ENCODE measurements around the gene KLHDC2. TPM values are rescaled to one million over a fixed set of nuclear protein-coding genes. Genes with fewer than 3 reads are reported as not detected.
"Not testable (repeated sequence)": the region's sequence is repeated elsewhere in the genome, so short reads cannot be mapped to it uniquely, and the experiment has no call there.

Gene KLHDC2
- polyA plus RNA-seq, 4 donors = 40.0 to 135 (median 103) TPM

DNA sequence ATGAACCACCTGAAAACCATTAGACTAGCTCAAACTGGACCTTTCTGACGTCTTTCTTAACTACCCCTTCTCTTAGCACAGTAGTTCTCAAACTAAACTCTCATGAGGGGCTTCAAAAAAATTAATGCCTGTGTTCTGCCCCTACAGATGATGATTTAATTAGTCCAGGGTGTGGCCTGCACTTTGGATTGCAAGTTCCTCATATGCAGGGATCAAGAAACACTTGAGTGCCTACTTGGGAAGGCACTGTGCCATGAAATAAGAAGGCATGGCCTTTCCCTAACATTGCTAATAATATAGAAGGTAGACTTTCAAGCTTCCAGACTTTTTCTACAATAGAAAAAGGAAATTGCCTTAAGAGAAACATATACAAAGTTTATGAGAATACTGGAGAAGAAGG, 22.8 kb upstream of the KLHDC2 start:
- FAIRE-seq (no peak), DNase-seq (peak in 1 of 2 donors; percentile 58)
- Histone ChIP-seq H3K27me3 (ENCODE audit: control insufficient read depth in 3 of 3, insufficient read depth in 3 of 3, low read length in 3 of 3) (no peaks in the 10 kb centered on the region), H3K9me3 (ENCODE audit: control insufficient read depth in 2 of 2, insufficient read depth in 1 of 2, low read depth in 1 of 2, low read length in 1 of 2) (no peaks in the 10 kb centered on the region), H3K4me3 (ENCODE audit: low read depth in 1 of 3, low read length in 3 of 3) (no peak overlapping the region), H3K27ac (ENCODE audit: low read depth in 1 of 3, low read length in 2 of 3) (no peak overlapping the region), H3K4me1 (ENCODE audit: control insufficient read depth in 3 of 3, insufficient read depth in 2 of 3, low read depth in 1 of 3, low read length in 2 of 3) (no peaks in the 10 kb centered on the region), H3K36me3 (ENCODE audit: control insufficient read depth in 3 of 3, insufficient read depth in 2 of 3, low read depth in 1 of 3, low read length in 3 of 3) (peaks cover 0 to 10% (median 6%) of the 10 kb centered on the region in 3 donors)
- WGBS, 3 donors = 76 to 84% (median 79%) methylated on average over 1 of the region's 1 CpG

DNA sequence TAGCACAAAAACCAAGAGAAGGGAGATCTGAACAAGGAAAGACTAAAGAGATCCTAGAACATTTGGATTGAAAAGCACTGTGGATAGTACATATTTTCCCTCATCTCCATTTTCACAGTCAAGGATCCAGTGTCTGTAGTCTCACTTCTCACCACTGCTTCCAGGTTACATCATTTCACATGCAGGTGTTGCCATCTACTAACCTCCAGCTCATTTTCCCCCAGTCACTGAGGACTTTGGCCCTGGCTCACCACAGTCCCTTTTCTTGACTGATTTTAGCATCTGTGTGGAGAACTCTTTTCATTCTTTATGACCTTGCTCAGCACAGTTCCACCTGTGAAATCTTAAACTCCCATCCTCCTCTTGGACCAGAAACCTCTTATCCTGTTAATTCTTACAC, 21.5 kb upstream of the KLHDC2 start:
- not testable (repeated sequence) for H3K4me1 ChIP-seq (ENCODE audit: control insufficient read depth in 3 of 3, insufficient read depth in 2 of 3, low read depth in 1 of 3, low read length in 2 of 3); FAIRE-seq; H3K27ac ChIP-seq (ENCODE audit: low read depth in 1 of 3, low read length in 2 of 3); H3K4me3 ChIP-seq (ENCODE audit: low read depth in 1 of 3, low read length in 3 of 3); H3K27me3 ChIP-seq (ENCODE audit: control insufficient read depth in 3 of 3, insufficient read depth in 3 of 3, low read length in 3 of 3); H3K9me3 ChIP-seq (ENCODE audit: control insufficient read depth in 2 of 2, insufficient read depth in 1 of 2, low read depth in 1 of 2, low read length in 1 of 2)
- DNase-seq = peak; percentile 9 to 17
- H3K36me3 ChIP-seq (ENCODE audit: control insufficient read depth in 3 of 3, insufficient read depth in 2 of 3, low read depth in 1 of 3, low read length in 3 of 3) = peaks cover 0 to 10% (median 3%) of the 10 kb centered on the region in 3 donors

DNA sequence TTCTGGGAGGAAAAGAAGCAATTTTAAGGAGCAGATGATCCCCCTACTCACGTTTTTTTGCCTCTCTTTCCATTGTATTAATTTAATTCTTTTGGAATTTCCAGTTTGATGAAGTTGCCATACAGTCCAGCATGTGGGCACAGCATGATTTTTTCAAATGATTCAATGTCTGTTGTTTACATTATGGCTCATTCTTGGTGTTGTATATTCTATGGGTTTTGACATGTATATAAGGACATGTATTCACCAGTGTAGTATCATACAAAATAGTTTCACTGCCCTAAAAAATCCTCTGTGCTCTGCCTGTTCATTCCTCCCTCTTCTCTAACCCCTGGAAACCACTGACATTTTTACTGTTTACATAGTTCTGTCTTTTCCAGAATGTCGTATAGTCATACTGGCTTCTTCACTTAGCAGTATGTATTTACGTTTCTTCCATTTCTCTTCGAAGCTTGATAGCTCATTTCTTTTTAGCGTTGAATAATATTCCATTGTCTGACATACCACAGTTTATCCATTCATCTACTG, 13.3 kb upstream of the KLHDC2 start:
- H3K4me3 ChIP-seq (ENCODE audit: low read depth in 1 of 3, low read length in 3 of 3) = no peak overlapping the region
- WGBS, 3 donors = 80 to 87% (median 81%) methylated on average over 5 of the region's 5 CpGs
- no peaks in the 10 kb centered on the region for H3K4me1 ChIP-seq (ENCODE audit: control insufficient read depth in 3 of 3, insufficient read depth in 2 of 3, low read depth in 1 of 3, low read length in 2 of 3)
- no peak overlapping the region for H3K27ac ChIP-seq (ENCODE audit: low read depth in 1 of 3, low read length in 2 of 3)
- DNase-seq = no peak
- no peaks in the 10 kb centered on the region for H3K27me3 ChIP-seq (ENCODE audit: control insufficient read depth in 3 of 3, insufficient read depth in 3 of 3, low read length in 3 of 3)
- H3K9me3 ChIP-seq (ENCODE audit: control insufficient read depth in 2 of 2, insufficient read depth in 1 of 2, low read depth in 1 of 2, low read length in 1 of 2) = no peaks in the 10 kb centered on the region
- peaks cover 0 to 1% (median 0%) of the 10 kb centered on the region in 3 donors for H3K36me3 ChIP-seq (ENCODE audit: control insufficient read depth in 3 of 3, insufficient read depth in 2 of 3, low read depth in 1 of 3, low read length in 3 of 3)
- FAIRE-seq = no peak

DNA sequence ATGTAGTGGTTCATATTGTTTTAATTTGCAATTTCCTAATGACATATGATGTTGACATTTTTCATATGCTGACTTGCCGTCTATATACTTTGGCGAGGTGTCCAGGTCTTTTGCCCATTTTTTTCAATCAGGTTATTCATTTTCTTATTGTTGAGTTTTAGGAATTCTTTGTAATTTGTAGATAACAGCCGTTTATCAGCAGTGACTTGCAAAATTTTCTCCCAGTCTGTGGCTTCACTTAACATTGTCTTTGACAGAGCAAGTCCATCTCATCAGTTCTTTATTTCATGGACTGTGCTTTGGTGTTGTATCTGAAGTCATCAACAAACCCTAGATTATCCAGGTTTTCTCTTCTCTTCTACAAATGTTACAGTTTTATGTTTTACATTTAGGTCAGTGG, 12.6 kb upstream of the KLHDC2 start:
- Histone ChIP-seq H3K27me3 (ENCODE audit: control insufficient read depth in 3 of 3, insufficient read depth in 3 of 3, low read length in 3 of 3) (no peaks in the 10 kb centered on the region), H3K27ac (ENCODE audit: low read depth in 1 of 3, low read length in 2 of 3) (no peak overlapping the region), H3K4me1 (ENCODE audit: control insufficient read depth in 3 of 3, insufficient read depth in 2 of 3, low read depth in 1 of 3, low read length in 2 of 3) (no peaks in the 10 kb centered on the region), H3K9me3 (ENCODE audit: control insufficient read depth in 2 of 2, insufficient read depth in 1 of 2, low read depth in 1 of 2, low read length in 1 of 2) (no peaks in the 10 kb centered on the region), H3K4me3 (ENCODE audit: low read depth in 1 of 3, low read length in 3 of 3) (no peak overlapping the region), H3K36me3 (ENCODE audit: control insufficient read depth in 3 of 3, insufficient read depth in 2 of 3, low read depth in 1 of 3, low read length in 3 of 3) (no peaks in the 10 kb centered on the region)
- FAIRE-seq (no peak), DNase-seq (no peak)
- WGBS, 3 donors = 80 to 85% (median 82%) methylated on average over 3 of the region's 3 CpGs

DNA sequence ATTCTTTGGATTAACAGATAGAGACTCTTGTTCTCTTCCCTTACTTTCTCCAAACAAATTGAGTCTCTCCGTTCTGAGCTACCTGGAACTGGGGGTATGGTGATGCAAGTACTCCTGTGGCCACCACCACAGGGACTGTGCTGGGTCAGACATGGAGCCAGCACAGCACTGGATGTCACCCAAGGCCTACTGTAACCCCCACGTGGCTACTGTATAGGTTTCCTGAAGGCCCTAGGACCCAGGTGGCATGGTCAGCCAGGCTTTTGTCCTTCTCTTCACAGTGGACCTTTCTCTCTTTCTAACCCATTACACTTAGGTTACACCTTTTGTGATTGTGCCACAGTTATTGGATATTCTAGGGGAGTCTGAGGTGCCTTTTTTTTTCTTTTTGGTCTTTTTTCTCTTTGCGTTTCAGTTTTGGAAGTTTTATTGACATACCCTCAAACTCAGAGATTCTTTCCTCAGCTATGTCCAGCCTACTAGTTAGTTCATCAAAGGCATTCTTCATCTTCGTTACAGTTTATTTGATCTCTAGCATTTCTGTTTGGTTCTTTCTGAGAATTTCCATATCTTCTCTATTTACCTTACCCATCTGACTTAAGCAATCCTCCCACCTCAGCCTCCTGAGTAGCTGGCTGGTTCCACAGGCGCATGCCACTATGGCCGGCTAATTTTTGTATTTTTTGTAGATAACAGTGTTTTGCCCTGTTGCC, 6.0 kb upstream of the KLHDC2 start:
- H3K4me3 ChIP-seq (ENCODE audit: low read depth in 1 of 3, low read length in 3 of 3) = no peak overlapping the region
- H3K36me3 ChIP-seq (ENCODE audit: control insufficient read depth in 3 of 3, insufficient read depth in 2 of 3, low read depth in 1 of 3, low read length in 3 of 3) = no peaks in the 10 kb centered on the region
- FAIRE-seq (no peak), DNase-seq (no peak)
- WGBS, 3 donors = 85 to 88% (median 86%) methylated on average over 6 of the region's 6 CpGs
- no peaks in the 10 kb centered on the region for H3K27me3 ChIP-seq (ENCODE audit: control insufficient read depth in 3 of 3, insufficient read depth in 3 of 3, low read length in 3 of 3)
- H3K9me3 ChIP-seq (ENCODE audit: control insufficient read depth in 2 of 2, insufficient read depth in 1 of 2, low read depth in 1 of 2, low read length in 1 of 2) = no peaks in the 10 kb centered on the region
- H3K4me1 ChIP-seq (ENCODE audit: control insufficient read depth in 3 of 3, insufficient read depth in 2 of 3, low read depth in 1 of 3, low read length in 2 of 3) = peaks cover 0 to 4% (median 0%) of the 10 kb centered on the region in 3 donors
- no peak overlapping the region for H3K27ac ChIP-seq (ENCODE audit: low read depth in 1 of 3, low read length in 2 of 3)

DNA sequence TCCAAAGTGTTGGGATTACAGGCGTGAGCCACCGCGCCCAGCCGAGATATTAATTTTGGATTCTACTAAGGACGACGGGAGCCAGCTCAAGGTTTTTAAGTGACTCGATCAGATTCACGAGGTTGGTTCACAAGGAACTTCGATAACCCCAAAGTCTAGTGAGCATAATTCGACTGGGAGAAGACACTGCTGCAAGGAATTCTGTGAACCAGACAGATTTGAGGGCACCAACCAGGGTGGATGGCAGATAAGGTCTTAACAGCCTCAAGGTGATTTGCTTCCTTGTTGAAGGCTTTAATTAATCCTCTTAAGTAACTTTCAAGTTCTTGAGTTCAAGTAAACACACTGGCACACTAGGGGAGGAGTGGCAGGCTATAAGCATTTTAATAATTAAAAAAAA, 1.1 kb upstream of the KLHDC2 start:
- DNase-seq (peak; percentile 62 to 73), FAIRE-seq (no peak)
- H3K4me3 ChIP-seq (ENCODE audit: low read depth in 1 of 3, low read length in 3 of 3) = peak overlapping the region in 2 of 3 donors; percentile 71 to 98

DNA sequence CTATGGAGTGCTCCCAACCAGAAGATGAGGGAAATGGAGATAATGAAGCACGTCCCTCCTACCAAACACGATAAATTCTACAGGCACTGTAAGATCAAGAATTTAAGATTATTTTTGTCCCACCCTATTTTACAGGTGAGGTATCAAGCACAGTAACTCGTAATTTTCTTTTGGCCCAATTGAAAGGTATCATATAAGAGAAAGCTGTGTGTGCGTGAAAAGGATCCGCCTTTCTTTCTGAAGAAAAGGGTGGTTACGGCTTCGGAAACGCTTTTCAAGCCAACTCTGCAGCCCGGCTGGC, 733 bp upstream of the KLHDC2 start:
- DNase-seq (no peak), FAIRE-seq (no peak)
- Histone ChIP-seq H3K27me3 (ENCODE audit: control insufficient read depth in 3 of 3, insufficient read depth in 3 of 3, low read length in 3 of 3) (no peaks in the 10 kb centered on the region), H3K36me3 (ENCODE audit: control insufficient read depth in 3 of 3, insufficient read depth in 2 of 3, low read depth in 1 of 3, low read length in 3 of 3) (peaks cover 0 to 4% (median 0%) of the 10 kb centered on the region in 3 donors), H3K4me3 (ENCODE audit: low read depth in 1 of 3, low read length in 3 of 3) (peak overlapping the region; percentile 35 to 98 (median 71)), H3K9me3 (ENCODE audit: control insufficient read depth in 2 of 2, insufficient read depth in 1 of 2, low read depth in 1 of 2, low read length in 1 of 2) (no peaks in the 10 kb centered on the region), H3K4me1 (ENCODE audit: control insufficient read depth in 3 of 3, insufficient read depth in 2 of 3, low read depth in 1 of 3, low read length in 2 of 3) (peaks cover 4 to 26% (median 4%) of the 10 kb centered on the region in 3 donors), H3K27ac (ENCODE audit: low read depth in 1 of 3, low read length in 2 of 3) (peak overlapping the region; percentile 96 to 100 (median 96))
- 0 to 1% (median 1%) methylated on average over 9 of the region's 9 CpGs for WGBS, 3 donors

More for the DNA sequence above, 1.1 kb upstream of the KLHDC2 start:
- Histone ChIP-seq H3K36me3 (ENCODE audit: control insufficient read depth in 3 of 3, insufficient read depth in 2 of 3, low read depth in 1 of 3, low read length in 3 of 3) (peaks cover 0 to 4% (median 0%) of the 10 kb centered on the region in 3 donors), H3K27me3 (ENCODE audit: control insufficient read depth in 3 of 3, insufficient read depth in 3 of 3, low read length in 3 of 3) (no peaks in the 10 kb centered on the region), H3K4me1 (ENCODE audit: control insufficient read depth in 3 of 3, insufficient read depth in 2 of 3, low read depth in 1 of 3, low read length in 2 of 3) (peaks cover 4 to 25% (median 4%) of the 10 kb centered on the region in 3 donors), H3K9me3 (ENCODE audit: control insufficient read depth in 2 of 2, insufficient read depth in 1 of 2, low read depth in 1 of 2, low read length in 1 of 2) (no peaks in the 10 kb centered on the region), H3K27ac (ENCODE audit: low read depth in 1 of 3, low read length in 2 of 3) (peak overlapping the region; percentile 96 to 100 (median 96))
- 16 to 58% (median 35%) methylated on average over 10 of the region's 10 CpGs for WGBS, 3 donors

DNA sequence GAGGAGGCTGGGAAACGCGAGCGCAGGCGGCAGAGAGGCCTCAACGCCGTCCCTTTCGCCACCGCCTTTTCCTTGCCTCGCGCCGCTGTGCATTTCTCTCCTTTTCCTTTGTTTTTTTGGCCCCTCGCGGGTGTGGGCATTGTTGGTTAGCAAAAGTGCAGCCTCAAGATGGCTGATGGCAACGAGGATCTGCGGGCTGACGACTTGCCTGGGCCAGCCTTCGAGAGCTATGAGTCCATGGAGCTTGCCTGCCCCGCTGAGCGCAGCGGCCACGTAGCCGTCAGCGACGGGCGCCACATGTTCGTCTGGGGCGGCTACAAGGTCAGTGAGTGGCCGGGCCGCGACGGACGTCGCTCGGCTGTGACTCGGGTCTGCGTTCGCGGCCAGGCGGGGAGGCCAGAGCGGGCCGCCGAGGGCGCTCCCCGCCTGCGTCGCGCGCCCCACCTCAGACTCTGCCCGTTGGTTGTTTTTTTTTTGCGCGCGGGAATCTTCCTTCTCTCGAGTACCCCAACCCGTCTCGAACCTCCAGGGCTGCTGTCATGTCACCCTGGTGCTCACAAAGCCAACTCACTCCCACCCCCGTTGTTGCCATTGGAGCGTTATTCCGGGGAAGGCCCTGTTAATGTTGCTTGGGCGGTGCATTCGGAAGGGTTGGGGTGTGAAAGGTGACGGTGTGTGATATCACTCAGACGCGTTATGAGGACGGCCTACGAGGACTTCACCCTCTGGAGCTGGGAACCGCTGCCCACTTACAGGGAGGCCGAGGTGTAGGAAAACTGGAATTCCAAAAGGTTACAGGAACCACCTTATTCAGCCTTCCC, 558 bp downstream of the KLHDC2 start:
- H3K36me3 ChIP-seq (ENCODE audit: control insufficient read depth in 3 of 3, insufficient read depth in 2 of 3, low read depth in 1 of 3, low read length in 3 of 3) = peaks cover 0 to 9% (median 0%) of the 10 kb centered on the region in 3 donors
- H3K4me3 ChIP-seq (ENCODE audit: low read depth in 1 of 3, low read length in 3 of 3) = peak overlapping the region; percentile 79 to 98 (median 89)
- FAIRE-seq (no peak), DNase-seq (peak; percentile 91 to 96)
- H3K27ac ChIP-seq (ENCODE audit: low read depth in 1 of 3, low read length in 2 of 3) = peak overlapping the region; percentile 96 to 100 (median 96)
- WGBS, 3 donors = 0% methylated on average over 64 to 67 of the region's 67 CpGs
- H3K4me1 ChIP-seq (ENCODE audit: control insufficient read depth in 3 of 3, insufficient read depth in 2 of 3, low read depth in 1 of 3, low read length in 2 of 3) = peaks cover 4 to 26% (median 4%) of the 10 kb centered on the region in 3 donors
- no peaks in the 10 kb centered on the region for H3K9me3 ChIP-seq (ENCODE audit: control insufficient read depth in 2 of 2, insufficient read depth in 1 of 2, low read depth in 1 of 2, low read length in 1 of 2)
- no peaks in the 10 kb centered on the region for H3K27me3 ChIP-seq (ENCODE audit: control insufficient read depth in 3 of 3, insufficient read depth in 3 of 3, low read length in 3 of 3)
